Progenitor cell of endocrine pancreas (in vitro differentiated cells): ENCODE results near the gene PPP1R15A. TPM values are rescaled to one million over a fixed set of nuclear protein-coding genes. Genes with fewer than 3 reads are reported as not detected.
"Not testable (repeated sequence)": the region's sequence is repeated elsewhere in the genome, so short reads cannot be mapped to it uniquely, and the experiment has no call there.

Experiments
- DNase-seq: peaks from one replicate; pipeline ENCODE4 v3.0.0; 2021; ENCODE audit warnings: low spot score; ENCODE audit not compliant: unreplicated experiment
- H3K27ac Mint-ChIP-seq: 2 replicates; pipeline ENCODE4 v1.8.0; 2021; ENCODE audit warnings: mild to moderate bottlenecking, moderate library complexity, mixed read lengths
- H3K27me3 Mint-ChIP-seq: 2 replicates; pipeline ENCODE4 v1.8.0; 2021; ENCODE audit warnings: mixed read lengths
- H3K36me3 Mint-ChIP-seq: 2 replicates; pipeline ENCODE4 v1.8.0; 2022; ENCODE audit warnings: mixed read lengths; ENCODE audit not compliant: insufficient read depth
- H3K4me1 Mint-ChIP-seq: 2 replicates; pipeline ENCODE4 v1.8.0; 2021; ENCODE audit warnings: low read depth, mixed read lengths
- H3K4me3 Mint-ChIP-seq: 2 replicates; pipeline ENCODE4 v1.8.0; 2021; ENCODE audit warnings: low read depth, mild to moderate bottlenecking, moderate library complexity, mixed read lengths
- H3K9me3 Mint-ChIP-seq: 2 replicates; pipeline ENCODE4 v1.8.0; 2021; ENCODE audit warnings: low read depth, mixed read lengths
- total RNA-seq: library from RNA; stranded (reverse); gene quantifications from 2 replicates; pipeline ENCODE4 v1.2.1, GENCODE V29; 2021
- TF ChIP-seq, protein P1 (sequence below): fragments of 200-600 bp; sonication (generic); IDR thresholded peaks from one replicate; pipeline ENCODE4 v1.5.0; 2021; ENCODE audit warnings: antibody characterized with exemption, mild to moderate bottlenecking; ENCODE audit not compliant: unreplicated experiment

PPP1R15A gene
- total RNA-seq, 1 donor from 2014 or later = 44.5 TPM

GRCh38 chr19:48887861-48888612, 15.8 kb downstream of the PPP1R15A start:
- Mint-ChIP-seq H3K27ac (no peak overlapping the region), H3K9me3 (no peaks in the 10 kb centered on the region)

DNA sequence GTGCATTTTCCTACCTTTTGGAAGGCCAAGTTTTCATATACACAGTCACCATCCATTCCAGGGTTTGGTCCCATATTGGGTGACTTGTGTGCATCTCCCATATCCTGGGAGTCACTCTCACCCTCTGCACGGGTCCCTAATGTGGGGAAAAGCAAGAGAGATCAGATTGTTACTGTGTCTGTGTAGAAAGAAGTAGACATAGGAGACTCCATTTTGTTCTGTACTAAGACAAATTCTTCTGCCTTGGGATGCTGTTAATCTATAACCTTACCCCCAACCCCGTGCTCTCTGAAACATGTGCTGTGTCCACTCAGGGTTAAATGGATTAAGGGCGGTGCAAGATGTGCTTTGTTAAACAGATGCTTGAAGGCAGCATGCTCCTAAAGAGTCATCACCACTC, 17.3 kb downstream of the PPP1R15A start:
- H3K4me1 Mint-ChIP-seq = peaks cover 16% of the 10 kb centered on the region
- not testable (repeated sequence) for H3K4me3 Mint-ChIP-seq, DNase-seq, H3K27ac Mint-ChIP-seq, H3K27me3 Mint-ChIP-seq, H3K36me3 Mint-ChIP-seq, H3K9me3 Mint-ChIP-seq

More at GRCh38 chr19:48887861-48888612, 15.8 kb downstream of the PPP1R15A start:
- H3K4me3 Mint-ChIP-seq = no peak overlapping the region
- peaks cover 2% of the 10 kb centered on the region for H3K36me3 Mint-ChIP-seq
- H3K4me1 Mint-ChIP-seq = peaks cover 16% of the 10 kb centered on the region
- DNase-seq = no peak
- peaks cover 3% of the 10 kb centered on the region for H3K27me3 Mint-ChIP-seq
- TF ChIP-seq, protein P1, sequence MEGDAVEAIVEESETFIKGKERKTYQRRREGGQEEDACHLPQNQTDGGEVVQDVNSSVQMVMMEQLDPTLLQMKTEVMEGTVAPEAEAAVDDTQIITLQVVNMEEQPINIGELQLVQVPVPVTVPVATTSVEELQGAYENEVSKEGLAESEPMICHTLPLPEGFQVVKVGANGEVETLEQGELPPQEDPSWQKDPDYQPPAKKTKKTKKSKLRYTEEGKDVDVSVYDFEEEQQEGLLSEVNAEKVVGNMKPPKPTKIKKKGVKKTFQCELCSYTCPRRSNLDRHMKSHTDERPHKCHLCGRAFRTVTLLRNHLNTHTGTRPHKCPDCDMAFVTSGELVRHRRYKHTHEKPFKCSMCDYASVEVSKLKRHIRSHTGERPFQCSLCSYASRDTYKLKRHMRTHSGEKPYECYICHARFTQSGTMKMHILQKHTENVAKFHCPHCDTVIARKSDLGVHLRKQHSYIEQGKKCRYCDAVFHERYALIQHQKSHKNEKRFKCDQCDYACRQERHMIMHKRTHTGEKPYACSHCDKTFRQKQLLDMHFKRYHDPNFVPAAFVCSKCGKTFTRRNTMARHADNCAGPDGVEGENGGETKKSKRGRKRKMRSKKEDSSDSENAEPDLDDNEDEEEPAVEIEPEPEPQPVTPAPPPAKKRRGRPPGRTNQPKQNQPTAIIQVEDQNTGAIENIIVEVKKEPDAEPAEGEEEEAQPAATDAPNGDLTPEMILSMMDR = no peak

DNA sequence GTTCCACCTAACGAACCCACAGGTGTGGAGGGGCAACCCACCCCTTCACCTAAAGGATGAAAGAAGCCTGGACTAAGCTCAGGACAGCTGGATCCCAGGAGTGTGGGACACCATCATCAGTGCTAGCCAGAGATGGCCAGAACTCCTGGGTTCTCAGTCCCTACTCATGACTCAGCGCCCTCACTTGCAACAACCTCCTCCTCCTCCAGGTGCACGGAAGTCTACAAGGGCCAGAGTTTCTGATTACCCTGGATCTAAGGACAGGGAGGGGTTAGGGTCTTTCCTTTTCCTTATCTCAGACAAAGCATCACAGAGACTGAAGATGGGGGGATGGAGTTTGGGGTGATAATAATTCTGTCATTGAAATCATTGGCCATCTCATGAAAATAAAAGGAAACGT, 18.3 kb downstream of the PPP1R15A start:
- H3K27ac Mint-ChIP-seq = peak overlapping the region; percentile 65
- H3K27me3 Mint-ChIP-seq = peaks cover 7% of the 10 kb centered on the region
- H3K4me1 Mint-ChIP-seq = peaks cover 16% of the 10 kb centered on the region
- TF ChIP-seq, protein P1 = no peak
- no peaks in the 10 kb centered on the region for H3K9me3 Mint-ChIP-seq
- H3K4me3 Mint-ChIP-seq = no peak overlapping the region
- no peak for DNase-seq
- peaks cover 2% of the 10 kb centered on the region for H3K36me3 Mint-ChIP-seq

DNA sequence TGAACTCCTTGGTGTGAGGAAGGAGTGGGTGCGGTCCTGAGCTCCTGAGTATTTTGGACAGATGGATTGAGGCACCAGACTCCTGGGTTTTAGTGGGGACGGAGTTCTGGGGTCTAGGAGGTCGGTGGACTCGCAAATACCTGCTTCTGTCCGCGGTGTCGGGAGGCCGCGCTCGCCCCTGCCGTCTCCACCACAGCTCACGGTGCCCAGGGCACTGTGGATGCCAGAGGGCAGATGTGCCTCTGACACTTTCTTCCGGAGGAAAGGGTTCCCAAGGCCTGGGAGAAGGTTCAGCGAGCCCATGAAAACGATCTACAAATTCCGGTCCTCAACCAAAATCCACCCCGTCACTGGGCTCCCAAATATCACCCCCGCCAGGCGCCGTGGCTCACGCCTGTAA, 23.0 kb downstream of the PPP1R15A start:
- H3K36me3 Mint-ChIP-seq = peaks cover 2% of the 10 kb centered on the region
- H3K4me3 Mint-ChIP-seq = no peak overlapping the region
- no peaks in the 10 kb centered on the region for H3K9me3 Mint-ChIP-seq
- TF ChIP-seq, protein P1 = no peak
- H3K27me3 Mint-ChIP-seq = peaks cover 7% of the 10 kb centered on the region
- H3K27ac Mint-ChIP-seq = no peak overlapping the region
- H3K4me1 Mint-ChIP-seq = peaks cover 20% of the 10 kb centered on the region
- DNase-seq = no peak

DNA sequence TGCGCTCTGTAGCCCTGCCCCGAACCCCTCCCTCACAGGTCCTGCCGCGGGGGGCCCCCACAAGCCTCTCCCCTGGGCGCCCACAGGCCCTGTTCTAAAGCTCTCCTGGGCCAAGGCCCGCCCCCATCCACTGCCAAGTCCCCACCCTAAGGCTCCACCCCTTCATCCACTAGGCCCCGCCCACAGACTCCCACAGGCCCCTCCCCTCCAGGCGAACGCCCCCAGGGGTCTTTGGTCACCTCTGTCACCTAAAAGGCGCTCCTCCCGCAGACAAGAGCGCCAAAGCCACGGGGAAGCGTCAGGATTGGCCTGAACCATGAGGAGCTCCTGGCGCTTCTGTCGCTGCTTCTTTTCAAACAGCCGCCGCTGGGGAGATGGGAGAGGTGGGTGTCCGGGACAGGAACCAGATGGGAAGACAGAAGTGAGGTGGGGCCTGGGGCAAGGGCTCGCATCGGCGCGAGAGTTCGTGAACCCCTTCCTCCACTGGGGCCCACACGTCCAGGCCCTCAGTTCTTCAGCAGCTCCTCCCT, 24.0 kb downstream of the PPP1R15A start:
- Mint-ChIP-seq H3K27ac (no peak overlapping the region), H3K9me3 (no peaks in the 10 kb centered on the region), H3K36me3 (no peaks in the 10 kb centered on the region), H3K27me3 (peaks cover 7% of the 10 kb centered on the region), H3K4me3 (no peak overlapping the region), H3K4me1 (peaks cover 24% of the 10 kb centered on the region)
- TF ChIP-seq, protein P1 = no peak
- no peak for DNase-seq

DNA sequence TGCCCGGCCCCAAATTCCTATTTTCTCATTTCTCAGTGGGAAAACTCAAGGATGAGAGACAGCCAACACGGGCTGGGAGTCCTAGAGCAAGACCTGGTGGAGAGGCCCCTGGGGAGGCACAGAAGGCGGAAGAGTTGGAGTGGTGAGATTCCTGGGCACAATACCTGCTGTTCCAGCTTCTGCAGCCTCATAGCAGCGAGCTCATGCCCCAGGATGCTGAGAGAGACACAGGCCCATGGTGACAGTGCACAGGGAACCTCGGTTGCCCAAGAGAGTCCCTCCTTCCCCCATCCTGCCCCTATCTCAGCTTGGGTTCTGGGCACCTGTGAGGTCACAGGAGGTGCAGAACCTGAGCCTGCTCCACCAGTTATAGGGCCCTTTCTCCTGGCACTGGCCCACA, 25.0 kb downstream of the PPP1R15A start:
- H3K27me3 Mint-ChIP-seq = peaks cover 4% of the 10 kb centered on the region
- H3K4me3 Mint-ChIP-seq = no peak overlapping the region
- H3K4me1 Mint-ChIP-seq = peaks cover 15% of the 10 kb centered on the region
- DNase-seq = no peak
- H3K9me3 Mint-ChIP-seq = no peaks in the 10 kb centered on the region
- TF ChIP-seq, protein P1 = no peak
- H3K36me3 Mint-ChIP-seq = no peaks in the 10 kb centered on the region
- no peak overlapping the region for H3K27ac Mint-ChIP-seq

DNA sequence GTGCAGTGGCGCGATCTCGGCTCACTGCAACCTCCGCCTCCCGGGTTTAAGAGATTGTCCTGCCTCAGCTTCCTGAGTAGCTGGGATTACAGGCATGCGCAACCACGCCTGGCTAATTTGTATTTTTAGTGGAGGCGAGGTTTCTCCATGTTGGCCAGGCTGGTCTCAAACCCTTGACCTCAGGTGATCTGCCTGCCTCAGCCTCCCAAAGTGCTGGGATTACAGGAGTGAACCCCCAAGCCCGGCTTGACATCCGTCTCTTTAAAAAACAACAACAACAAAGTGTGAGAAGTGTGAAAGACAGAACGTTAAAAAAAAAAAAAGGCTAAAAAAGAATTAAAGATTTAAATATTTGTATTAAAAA, 27.1 kb downstream of the PPP1R15A start:
- Mint-ChIP-seq H3K4me3 (peak overlapping the region; percentile 73), H3K27ac (peak overlapping the region; percentile 80)

More for the DNA sequence above, 27.1 kb downstream of the PPP1R15A start:
- H3K27me3 Mint-ChIP-seq, DNase-seq, H3K36me3 Mint-ChIP-seq, H3K9me3 Mint-ChIP-seq: not testable (repeated sequence)
- H3K4me1 Mint-ChIP-seq = peaks cover 13% of the 10 kb centered on the region
